BE2C (cell line): ENCODE data around the gene PCSK5.

ENCODE experiments used
- DNase-seq: peaks from one replicate; pipeline ENCODE4 v3.0.0-alpha.2; 2020
- H3K27me3 ChIP-seq: fragments of 250-450 bp; sonication (Bioruptor Pico); 2 replicates; pipeline ENCODE4 v1.5.1; 2020; ENCODE audit warnings: mild to moderate bottlenecking
- H3K36me3 ChIP-seq: fragments of 250-450 bp; sonication (Bioruptor Pico); 2 replicates; pipeline ENCODE4 v1.5.1; 2020; ENCODE audit warnings: mild to moderate bottlenecking
- H3K4me1 ChIP-seq: fragments of 250-450 bp; sonication (Bioruptor Pico); 2 replicates; pipeline ENCODE4 v1.5.1; 2020
- H3K4me3 ChIP-seq: 2 replicates; pipeline ENCODE4 v1.5.1; 2011; ENCODE audit warnings: low read depth, low read length
- H3K9me3 ChIP-seq: fragments of 250-450 bp; sonication (Bioruptor Pico); 2 replicates; pipeline ENCODE4 v1.5.1; 2020
- TF ChIP-seq, protein P1 (sequence below): IDR thresholded peaks from 2 replicates; pipeline ENCODE4 v1.5.1; 2012; ENCODE audit warnings: mild to moderate bottlenecking, low read depth, low read length

The PCSK5 gene

GRCh38 chr9:76153902-76154629, 263.6 kb downstream of the PCSK5 start:
- TF ChIP-seq, protein P1, sequence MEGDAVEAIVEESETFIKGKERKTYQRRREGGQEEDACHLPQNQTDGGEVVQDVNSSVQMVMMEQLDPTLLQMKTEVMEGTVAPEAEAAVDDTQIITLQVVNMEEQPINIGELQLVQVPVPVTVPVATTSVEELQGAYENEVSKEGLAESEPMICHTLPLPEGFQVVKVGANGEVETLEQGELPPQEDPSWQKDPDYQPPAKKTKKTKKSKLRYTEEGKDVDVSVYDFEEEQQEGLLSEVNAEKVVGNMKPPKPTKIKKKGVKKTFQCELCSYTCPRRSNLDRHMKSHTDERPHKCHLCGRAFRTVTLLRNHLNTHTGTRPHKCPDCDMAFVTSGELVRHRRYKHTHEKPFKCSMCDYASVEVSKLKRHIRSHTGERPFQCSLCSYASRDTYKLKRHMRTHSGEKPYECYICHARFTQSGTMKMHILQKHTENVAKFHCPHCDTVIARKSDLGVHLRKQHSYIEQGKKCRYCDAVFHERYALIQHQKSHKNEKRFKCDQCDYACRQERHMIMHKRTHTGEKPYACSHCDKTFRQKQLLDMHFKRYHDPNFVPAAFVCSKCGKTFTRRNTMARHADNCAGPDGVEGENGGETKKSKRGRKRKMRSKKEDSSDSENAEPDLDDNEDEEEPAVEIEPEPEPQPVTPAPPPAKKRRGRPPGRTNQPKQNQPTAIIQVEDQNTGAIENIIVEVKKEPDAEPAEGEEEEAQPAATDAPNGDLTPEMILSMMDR = no peak
- H3K4me3 ChIP-seq = no peak overlapping the region
- H3K36me3 ChIP-seq = no peaks in the 10 kb centered on the region
- no peak for DNase-seq
- no peaks in the 10 kb centered on the region; the same call in 1 of the 2 replicates for H3K4me1 ChIP-seq
- peaks cover 25% of the 10 kb centered on the region for H3K27me3 ChIP-seq
- H3K9me3 ChIP-seq = no peaks in the 10 kb centered on the region

- Histone ChIP-seq H3K36me3 (no peaks in the 10 kb centered on the region), H3K4me1 (no peaks in the 10 kb centered on the region; the same call in 1 of the 2 replicates), H3K9me3 (no peaks in the 10 kb centered on the region), H3K27me3 (peaks cover 22% of the 10 kb centered on the region), H3K4me3 (no peak overlapping the region)
- TF ChIP-seq, protein P1 = no peak
- DNase-seq = no peak
Measured at GRCh38 chr9:76155361-76155760, 264.9 kb downstream of the PCSK5 start.

DNA sequence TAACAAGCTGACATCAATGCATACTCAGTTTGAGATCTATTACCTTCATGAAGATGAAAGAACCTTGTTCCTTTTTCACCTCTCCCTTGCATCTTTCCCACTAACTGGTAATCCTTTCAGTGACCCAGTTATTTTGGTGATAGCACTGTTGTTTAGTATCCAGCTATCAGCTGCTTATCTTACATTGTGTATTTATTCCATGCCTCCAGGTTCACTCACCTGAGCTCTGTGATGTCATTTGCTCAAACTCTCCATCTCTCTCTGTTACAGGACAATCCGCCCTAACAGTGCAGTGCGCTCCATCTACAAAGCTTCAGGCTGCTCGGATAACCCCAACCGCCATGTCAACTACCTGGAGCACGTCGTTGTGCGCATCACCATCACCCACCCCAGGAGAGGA, 268.2 kb downstream of the PCSK5 start:
- Histone ChIP-seq H3K4me3 (no peak overlapping the region), H3K36me3 (no peaks in the 10 kb centered on the region), H3K4me1 (no peaks in the 10 kb centered on the region; the same call in 1 of the 2 replicates), H3K27me3 (peaks cover 4% of the 10 kb centered on the region; the same call in 1 of the 2 replicates), H3K9me3 (no peaks in the 10 kb centered on the region)
- no peak for DNase-seq
- TF ChIP-seq, protein P1 = no peak

- Histone ChIP-seq H3K9me3 (no peaks in the 10 kb centered on the region), H3K36me3 (no peaks in the 10 kb centered on the region), H3K4me3 (no peak overlapping the region), H3K4me1 (no peaks in the 10 kb centered on the region; the same call in 1 of the 2 replicates), H3K27me3 (0 out of 2 replicates have a peak, but pooled peaks cover 3% of the 10 kb centered on the region)
- TF ChIP-seq, protein P1 = no peak
- no peak for DNase-seq
Measured at GRCh38 chr9:76159293-76159926, 268.9 kb downstream of the PCSK5 start.

DNA sequence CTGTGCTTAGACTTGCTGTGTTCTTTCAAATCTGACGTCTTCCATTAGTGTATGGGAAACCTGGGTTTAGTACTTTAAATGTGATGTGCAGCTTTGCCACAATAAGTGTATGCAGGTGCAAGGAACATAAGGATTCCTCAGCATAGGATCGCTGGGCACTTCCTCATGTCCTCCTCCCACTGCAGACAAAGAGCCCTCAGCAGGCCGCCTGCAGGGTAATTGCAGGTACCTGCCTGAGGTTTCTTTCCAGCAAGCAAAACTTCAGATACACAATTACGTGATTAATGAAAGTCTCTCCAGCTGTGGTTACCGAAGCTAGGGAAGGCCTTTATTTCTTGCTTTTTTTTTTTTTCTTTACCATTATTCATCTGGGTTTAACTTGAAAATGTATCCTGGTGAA, 270.6 kb downstream of the PCSK5 start:
- H3K4me3 ChIP-seq = no peak overlapping the region
- TF ChIP-seq, protein P1 = no peak
- H3K9me3 ChIP-seq = no peaks in the 10 kb centered on the region
- H3K4me1 ChIP-seq = no peaks in the 10 kb centered on the region
- H3K27me3 ChIP-seq = 0 out of 2 replicates have a peak, but pooled peaks cover 5% of the 10 kb centered on the region
- DNase-seq = no peak
- no peaks in the 10 kb centered on the region for H3K36me3 ChIP-seq

GRCh38 chr9:76161541-76161940, 271.1 kb downstream of the PCSK5 start:
- Histone ChIP-seq H3K4me1 (no peaks in the 10 kb centered on the region), H3K27me3 (0 out of 2 replicates have a peak, but pooled peaks cover 5% of the 10 kb centered on the region), H3K4me3 (no peak overlapping the region), H3K36me3 (no peaks in the 10 kb centered on the region), H3K9me3 (no peaks in the 10 kb centered on the region)
- TF ChIP-seq, protein P1 = no peak
- DNase-seq = no peak
